Caco-2 (cell line): ENCODE data around the gene TMEM242. TPM values are rescaled to one million over a fixed set of nuclear protein-coding genes. Genes with fewer than 3 reads are reported as not detected.

ENCODE experiments used
- BruUV-seq: library from RNA; stranded (reverse); fragments of 400-500 nt; replicated peaks from 2 replicates; lab custom pipeline; 2021; lab: Mats Ljungman, UMichigan
- CTCF ChIA-PET: fragments of 300-600 bp; sonication (Branson Sonifier 250); formaldehyde crosslinking; loops from one replicate; lab custom pipeline; 2022; ENCODE audit warnings: antibody characterized with exemption; lab: Charles Lee
- POLR2A ChIA-PET: fragments of 300-600 bp; sonication (Branson Sonifier 250); formaldehyde crosslinking; loops from one replicate; lab custom pipeline; 2022; ENCODE audit warnings: antibody characterized with exemption; lab: Charles Lee
- DNase-seq, 2 experiments: peaks; one replicate each; pipeline versions ENCODE4 v3.0.0 to v3.0.0-alpha.2; 2020 to 2022
- H3K27me3 ChIP-seq: replicated peaks from 2 replicates; pipeline ENCODE4 v1.6.0; 2011; ENCODE audit warnings: low read length; ENCODE audit not compliant: control insufficient read depth, insufficient read depth
- H3K36me3 ChIP-seq: 2 replicates; pipeline ENCODE4 v1.5.1; 2011; ENCODE audit warnings: low read length; ENCODE audit not compliant: control insufficient read depth, insufficient read depth
- H3K4me1 ChIP-seq: fragments of 250-450 bp; sonication (Bioruptor Pico); 2 replicates; pipeline ENCODE4 v1.5.1; 2020; ENCODE audit warnings: mild to moderate bottlenecking
- H3K4me3 ChIP-seq: 2 replicates; pipeline ENCODE4 v1.5.1; 2011; ENCODE audit warnings: low read depth, mild to moderate bottlenecking, control low read depth, low read length
- H3K9me3 ChIP-seq: fragments of 250-450 bp; sonication (Bioruptor Pico); 2 replicates; pipeline ENCODE4 v1.5.1; 2020; ENCODE audit warnings: mild to moderate bottlenecking, moderate library complexity
- H3K27ac Mint-ChIP-seq: one replicate; pipeline ENCODE4 v1.8.0; 2022; ENCODE audit warnings: mixed read lengths; ENCODE audit not compliant: unreplicated experiment
- H3K27me3 Mint-ChIP-seq: one replicate; pipeline ENCODE4 v1.8.0; 2022; ENCODE audit warnings: mixed read lengths; ENCODE audit not compliant: insufficient read depth, unreplicated experiment
- H3K36me3 Mint-ChIP-seq: one replicate; pipeline ENCODE4 v1.8.0; 2022; ENCODE audit warnings: mild to moderate bottlenecking, mixed read lengths; ENCODE audit not compliant: insufficient read depth, unreplicated experiment
- H3K4me1 Mint-ChIP-seq: one replicate; pipeline ENCODE4 v1.8.0; 2022; ENCODE audit warnings: low read depth, mixed read lengths; ENCODE audit not compliant: unreplicated experiment
- H3K4me3 Mint-ChIP-seq: one replicate; pipeline ENCODE4 v1.8.0; 2022; ENCODE audit warnings: mild to moderate bottlenecking, moderate library complexity, mixed read lengths; ENCODE audit not compliant: unreplicated experiment
- H3K9me3 Mint-ChIP-seq: one replicate; pipeline ENCODE4 v1.8.0; 2022; ENCODE audit warnings: mixed read lengths; ENCODE audit not compliant: unreplicated experiment
- intact Hi-C: fragments of 100-400 bp; cut with micrococcal nuclease; formaldehyde crosslinking; loops from one replicate; pipeline ENCODE4 v1.10.0; 2022; ENCODE audit not compliant: unreplicated experiment
- total RNA-seq: library from RNA; stranded (reverse); gene quantifications from 2 replicates; pipeline ENCODE4 v1.2.3, GENCODE V29; 2022
- TF ChIP-seq, protein P1 (sequence below), 2 experiments: fragments of 200-600 bp in 1 of 2; IDR thresholded peaks; 1 replicate in 1 of 2; 2 replicates in 1 of 2; pipeline versions ENCODE4 v1.5.1 to v1.8.0; 2011 to 2022; ENCODE audit warnings: antibody characterized with exemption in 1 of 2, control low read depth in 1 of 2, inconsistent platforms in 1 of 2, low read depth in 1 of 2, low read length in 1 of 2, mild to moderate bottlenecking in 1 of 2, moderate library complexity in 1 of 2; ENCODE audit not compliant: insufficient read depth in 1 of 2, severe bottlenecking in 1 of 2, unreplicated experiment in 1 of 2

Gene TMEM242
- total RNA-seq, 1 experiment from 2014 or later, result 12.1 TPM

GRCh38 chr6:157248264-157248663 is 75.1 kb downstream of the TMEM242 start:
- Mint-ChIP-seq H3K4me3 (no peak overlapping the region), H3K9me3 (no peaks in the 10 kb centered on the region), H3K4me1 (no peaks in the 10 kb centered on the region), H3K36me3 (no peaks in the 10 kb centered on the region), H3K27ac (no peak overlapping the region), H3K27me3 (peaks cover 2% of the 10 kb centered on the region)
- no peaks in the 10 kb centered on the region for H3K36me3 ChIP-seq
- no peaks in the 10 kb centered on the region; the same call in 1 of the 2 replicates for H3K4me1 ChIP-seq
- no peak overlapping the region for H3K4me3 ChIP-seq
- BruUV-seq, result no TSS peak
- no peak for DNase-seq
- no peaks in the 10 kb centered on the region for H3K9me3 ChIP-seq
- TF ChIP-seq, protein P1, sequence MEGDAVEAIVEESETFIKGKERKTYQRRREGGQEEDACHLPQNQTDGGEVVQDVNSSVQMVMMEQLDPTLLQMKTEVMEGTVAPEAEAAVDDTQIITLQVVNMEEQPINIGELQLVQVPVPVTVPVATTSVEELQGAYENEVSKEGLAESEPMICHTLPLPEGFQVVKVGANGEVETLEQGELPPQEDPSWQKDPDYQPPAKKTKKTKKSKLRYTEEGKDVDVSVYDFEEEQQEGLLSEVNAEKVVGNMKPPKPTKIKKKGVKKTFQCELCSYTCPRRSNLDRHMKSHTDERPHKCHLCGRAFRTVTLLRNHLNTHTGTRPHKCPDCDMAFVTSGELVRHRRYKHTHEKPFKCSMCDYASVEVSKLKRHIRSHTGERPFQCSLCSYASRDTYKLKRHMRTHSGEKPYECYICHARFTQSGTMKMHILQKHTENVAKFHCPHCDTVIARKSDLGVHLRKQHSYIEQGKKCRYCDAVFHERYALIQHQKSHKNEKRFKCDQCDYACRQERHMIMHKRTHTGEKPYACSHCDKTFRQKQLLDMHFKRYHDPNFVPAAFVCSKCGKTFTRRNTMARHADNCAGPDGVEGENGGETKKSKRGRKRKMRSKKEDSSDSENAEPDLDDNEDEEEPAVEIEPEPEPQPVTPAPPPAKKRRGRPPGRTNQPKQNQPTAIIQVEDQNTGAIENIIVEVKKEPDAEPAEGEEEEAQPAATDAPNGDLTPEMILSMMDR (IDR thresholded peaks at IDR 0.05; ENCODE audit: insufficient read depth in 1 of 2, low read depth in 1 of 2, low read length in 1 of 2, severe bottlenecking in 1 of 2, unreplicated experiment in 1 of 2), result no peak
- intact Hi-C loops, result no loop called here
- CTCF ChIA-PET, result no interaction called here
- POLR2A ChIA-PET, result no interaction called here
- H3K27me3 ChIP-seq, result no peaks in the 10 kb centered on the region

GRCh38 chr6:157246771-157247484 is 76.4 kb downstream of the TMEM242 start:
- Histone ChIP-seq H3K36me3 (no peaks in the 10 kb centered on the region), H3K27me3 (no peaks in the 10 kb centered on the region), H3K4me1 (no peaks in the 10 kb centered on the region), H3K9me3 (no peaks in the 10 kb centered on the region), H3K4me3 (no peak overlapping the region)
- ChIA-PET CTCF (no interaction called here), POLR2A (no interaction called here)
- Mint-ChIP-seq H3K4me3 (no peak overlapping the region), H3K36me3 (no peaks in the 10 kb centered on the region), H3K27ac (no peak overlapping the region), H3K27me3 (peaks cover 2% of the 10 kb centered on the region), H3K4me1 (no peaks in the 10 kb centered on the region), H3K9me3 (no peaks in the 10 kb centered on the region)
- BruUV-seq, result no TSS peak
- TF ChIP-seq, protein P1 (IDR thresholded peaks at IDR 0.05; ENCODE audit: insufficient read depth in 1 of 2, low read depth in 1 of 2, low read length in 1 of 2, severe bottlenecking in 1 of 2, unreplicated experiment in 1 of 2), result no peak
- intact Hi-C loops, result no loop called here
- no peak for DNase-seq

GRCh38 chr6:157246048-157246630 is 77.2 kb downstream of the TMEM242 start:
- BruUV-seq, result no TSS peak
- ChIA-PET CTCF (no interaction called here), POLR2A (no interaction called here)
- H3K27me3 ChIP-seq, result no peaks in the 10 kb centered on the region
- DNase-seq, result no peak
- no peaks in the 10 kb centered on the region for H3K4me1 Mint-ChIP-seq
- no peaks in the 10 kb centered on the region for H3K36me3 Mint-ChIP-seq
- TF ChIP-seq, protein P1 (IDR thresholded peaks at IDR 0.05; ENCODE audit: insufficient read depth in 1 of 2, low read depth in 1 of 2, low read length in 1 of 2, severe bottlenecking in 1 of 2, unreplicated experiment in 1 of 2), result no peak
- no peaks in the 10 kb centered on the region for H3K36me3 ChIP-seq
- no peaks in the 10 kb centered on the region for H3K4me1 ChIP-seq
- no peak overlapping the region for H3K4me3 Mint-ChIP-seq
- no peak overlapping the region for H3K4me3 ChIP-seq
- no peak overlapping the region for H3K27ac Mint-ChIP-seq
- intact Hi-C loops, result no loop called here
- H3K9me3 ChIP-seq, result no peaks in the 10 kb centered on the region
- H3K27me3 Mint-ChIP-seq, result no peaks in the 10 kb centered on the region
- H3K9me3 Mint-ChIP-seq, result no peaks in the 10 kb centered on the region
